Keratinocyte (primary cell): ENCODE measurements around the gene PRAME. TPM values are rescaled to one million over a fixed set of nuclear protein-coding genes. Genes with fewer than 3 reads are reported as not detected.

Experiments used
- DNase-seq: peaks from one replicate; pipeline ENCODE4 v3.0.0-alpha.2; 2011; ENCODE audit warnings: low read depth, missing footprints, low spot score
- FAIRE-seq: peaks from 2 replicates; lab custom pipeline; 2011; peaks lifted over from hg19 to GRCh38; lab: Jason Lieb, UNC
- H2AFZ ChIP-seq: 2 replicates; pipeline ENCODE4 v1.6.0; 2012; ENCODE audit warnings: low read length, control low read depth, inconsistent platforms; ENCODE audit not compliant: control insufficient read depth
- H3K27ac ChIP-seq: 2 replicates; pipeline ENCODE4 v1.5.1; 2011; ENCODE audit warnings: low read length; ENCODE audit not compliant: control insufficient read depth, insufficient read depth
- H3K27me3 ChIP-seq: 3 replicates; pipeline ENCODE4 v1.6.0; 2011; ENCODE audit warnings: low read length; ENCODE audit not compliant: control insufficient read depth, insufficient read depth; ENCODE audit errors: extremely low read depth
- H3K36me3 ChIP-seq, 2 experiments: 2 replicates in 1 of 2; 3 replicates in 1 of 2; pipeline ENCODE4 v1.5.1; 2011; ENCODE audit warnings: low read length in 2 of 2, mild to moderate bottlenecking in 1 of 2; ENCODE audit not compliant: control insufficient read depth in 2 of 2, insufficient read depth in 2 of 2; ENCODE audit errors: extremely low read depth in 1 of 2
- H3K4me1 ChIP-seq: 3 replicates; pipeline ENCODE4 v1.5.1; 2011; ENCODE audit warnings: low read length; ENCODE audit not compliant: control insufficient read depth, insufficient read depth; ENCODE audit errors: extremely low read depth
- H3K4me2 ChIP-seq: 3 replicates; pipeline ENCODE4 v1.6.0; 2011; ENCODE audit warnings: low read depth, low read length; ENCODE audit not compliant: control insufficient read depth, insufficient read depth; ENCODE audit errors: extremely low read depth
- H3K4me3 ChIP-seq, 3 experiments: fragments of 200-600 bp in 1 of 3; sonication (generic) in 1 of 3; 2 replicates in 2 of 3; 3 replicates in 1 of 3; pipeline ENCODE4 v1.5.1; 2011 to 2016; ENCODE audit warnings: low read length in 3 of 3, mild to moderate bottlenecking in 3 of 3, control low read depth in 2 of 3, inconsistent platforms in 1 of 3, low read depth in 1 of 3, mixed read lengths in 1 of 3, mixed run types in 1 of 3, moderate library complexity in 1 of 3; ENCODE audit not compliant: control insufficient read depth in 2 of 3, insufficient read depth in 2 of 3; ENCODE audit errors: extremely low read depth in 1 of 3
- H3K79me2 ChIP-seq: 2 replicates; pipeline ENCODE4 v1.6.0; 2012; ENCODE audit warnings: low read length; ENCODE audit not compliant: control insufficient read depth, insufficient read depth
- H3K9ac ChIP-seq: 3 replicates; pipeline ENCODE4 v1.6.0; 2011; ENCODE audit warnings: low read length; ENCODE audit not compliant: control insufficient read depth, insufficient read depth; ENCODE audit errors: extremely low read depth
- H3K9me1 ChIP-seq: 3 replicates; pipeline ENCODE4 v1.6.0; 2011; ENCODE audit warnings: low read length; ENCODE audit not compliant: control insufficient read depth, insufficient read depth; ENCODE audit errors: extremely low read depth
- H3K9me3 ChIP-seq: 2 replicates; pipeline ENCODE4 v1.5.1; 2012; ENCODE audit warnings: low read depth, low read length; ENCODE audit not compliant: control insufficient read depth
- H4K20me1 ChIP-seq: 3 replicates; pipeline ENCODE4 v1.6.0; 2011; ENCODE audit warnings: low read length; ENCODE audit not compliant: control insufficient read depth, insufficient read depth; ENCODE audit errors: extremely low read depth
- CTCF ChIP-seq, 3 experiments: IDR thresholded peaks in 1 of 3; conservative IDR thresholded peaks in 1 of 3; optimal IDR thresholded peaks in 1 of 3; 2 replicates in 2 of 3; 3 replicates in 1 of 3; pipeline versions ENCODE3 to v1.5.1; 2011; ENCODE audit warnings: low read length in 3 of 3, mild to moderate bottlenecking in 3 of 3, moderate library complexity in 2 of 3, control low read depth in 1 of 3, inconsistent platforms in 1 of 3; ENCODE audit not compliant: insufficient read depth in 2 of 3; ENCODE audit errors: extremely low read depth in 1 of 3
- EZH2 ChIP-seq: IDR thresholded peaks from one replicate; pipeline ENCODE4 v1.6.1; 2012; ENCODE audit warnings: inconsistent platforms, mild to moderate bottlenecking, low read length, moderate library complexity
- dilution Hi-C: fragments of 300-500 bp; cut with MboI; formaldehyde crosslinking; loops from one replicate; pipeline ENCODE4 v1.7.0; 2020; ENCODE audit warnings: low sequenced_read_pairs; ENCODE audit not compliant: extremely low pct_ligation_motif_present
- polyA plus RNA-seq, 5 experiments: library from polyadenylated mRNA; depleted of rRNA in 3 of 5; stranded (reverse) in 3 of 5; stranded (forward) in 1 of 5; unstranded in 1 of 5; fragments of >200 nt; gene quantifications; 1 replicate in 1 of 5; 2 replicates in 3 of 5; 3 replicates in 1 of 5; pipeline versions ENCODE4 v1.2.1 to v1.2.3, GENCODE V29; 2011 to 2012; ENCODE audit warnings: missing spikeins in 2 of 5, low read depth in 1 of 5, low replicate concordance in 1 of 5

Gene PRAME
- polyA plus RNA-seq, 1 donor (not counting 4 experiments of a cell fraction or from before 2014, with no cell fraction given), result 0.05 TPM

DNA sequence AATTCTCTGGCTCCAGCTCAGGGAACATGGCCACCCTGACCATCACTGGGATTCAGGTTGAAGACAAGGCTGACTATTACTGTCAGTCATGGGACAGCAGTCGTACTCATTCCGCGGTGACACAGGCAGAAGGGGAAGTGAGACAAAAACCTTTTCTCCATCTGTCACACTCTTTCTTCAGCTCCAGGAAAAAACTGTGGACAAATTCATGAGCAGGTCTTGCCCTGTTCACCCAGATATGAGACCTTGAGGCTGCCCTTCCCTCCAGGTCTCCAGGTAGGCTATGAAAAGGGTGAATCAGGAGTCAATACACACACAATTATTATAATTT lies 46.0 kb upstream of the PRAME start:
- no peak for FAIRE-seq
- Histone ChIP-seq H3K27me3 (no peaks in the 10 kb centered on the region), H3K9ac (no peak overlapping the region), H3K9me3 (no peaks in the 10 kb centered on the region), H3K79me2 (no peaks in the 10 kb centered on the region), H3K4me1 (no peaks in the 10 kb centered on the region), H3K27ac (no peak overlapping the region), H4K20me1 (no peaks in the 10 kb centered on the region), H3K9me1 (no peaks in the 10 kb centered on the region), H2AFZ (no peak overlapping the region), H3K36me3 (no peaks in the 10 kb centered on the region), H3K4me3 (no peak overlapping the region), H3K4me2 (no peak overlapping the region)
- dilution Hi-C loops, result no loop called here
- TF ChIP-seq CTCF (optimal IDR thresholded peaks at IDR 0.05 in 1 of 3, IDR thresholded peaks at IDR 0.05 in 1 of 3, conservative IDR thresholded peaks at IDR 0.05 in 1 of 3; ENCODE audit: extremely low read depth in 1 of 3, insufficient read depth in 2 of 3, low read length in 3 of 3), result no peak
- no peak for TF ChIP-seq EZH2
- DNase-seq, result no peak

GRCh38 chr22:22604326-22605073 lies 45.4 kb upstream of the PRAME start:
- H3K27me3 ChIP-seq, result no peaks in the 10 kb centered on the region
- H3K9me3 ChIP-seq, result no peaks in the 10 kb centered on the region
- no peaks in the 10 kb centered on the region for H3K4me1 ChIP-seq
- TF ChIP-seq CTCF (optimal IDR thresholded peaks at IDR 0.05 in 1 of 3, IDR thresholded peaks at IDR 0.05 in 1 of 3, conservative IDR thresholded peaks at IDR 0.05 in 1 of 3; ENCODE audit: extremely low read depth in 1 of 3, insufficient read depth in 2 of 3, low read length in 3 of 3), result no peak
- no peak for TF ChIP-seq EZH2
- FAIRE-seq, result no peak
- H3K36me3 ChIP-seq, result no peaks in the 10 kb centered on the region
- no peak overlapping the region for H3K4me3 ChIP-seq
- H3K9ac ChIP-seq, result no peak overlapping the region
- no peaks in the 10 kb centered on the region for H3K79me2 ChIP-seq
- no peak overlapping the region for H3K4me2 ChIP-seq
- H2AFZ ChIP-seq, result no peak overlapping the region
- H3K27ac ChIP-seq, result no peak overlapping the region
- H4K20me1 ChIP-seq, result no peaks in the 10 kb centered on the region
- DNase-seq, result no peak
- H3K9me1 ChIP-seq, result no peaks in the 10 kb centered on the region
- dilution Hi-C loops, result no loop called here
